ENCODE measurements around the gene MACO1. TPM values are rescaled to one million over a fixed set of nuclear protein-coding genes. Genes with fewer than 3 reads are reported as not detected.

The MACO1 gene
- total and polyA plus RNA-seq, 2 of the 13 experiments (the other 11 are each of a cell fraction or from before 2014, with no cell fraction given): 9.7 to 17.0 TPM

GRCh38 chr1:25430967-25431881, 527 bp downstream of the MACO1 start (continued):
- TF ChIP-seq POGK (CRISPR knock-in tag; conservative IDR thresholded peaks at IDR 0.05) (0 out of 2 replicates have a peak, but pooled peaks have one; percentile 12), ZNF580 (CRISPR knock-in tag; IDR thresholded peaks at IDR 0.05; ENCODE audit: borderline replicate concordance, low read depth) (no peak), HNRNPH1 (optimal IDR thresholded peaks at IDR 0.05; ENCODE audit: low read depth, low read length) (no peak), ZBTB3 (CRISPR knock-in tag; IDR thresholded peaks at IDR 0.05; ENCODE audit: borderline replicate concordance, low read depth) (no peak), SRSF1 (optimal IDR thresholded peaks at IDR 0.05; ENCODE audit: low read depth, low read length) (peak; percentile 72), BATF2 (CRISPR knock-in tag; IDR thresholded peaks at IDR 0.05) (no peak), ZFP91 (CRISPR knock-in tag; IDR thresholded peaks at IDR 0.05; ENCODE audit: borderline replicate concordance) (peak; percentile 37; the same call in 1 of the 2 replicates), GABPB1 (CRISPR knock-in tag; IDR thresholded peaks at IDR 0.05) (peak; percentile 36; the same call in 1 of the 2 replicates), RBFOX2 (IDR thresholded peaks at IDR 0.05; ENCODE audit: low read depth, low read length) (peak; percentile 72), ZNF616 (CRISPR knock-in tag; IDR thresholded peaks at IDR 0.05; ENCODE audit: low read depth) (no peak), ZNF598 (CRISPR knock-in tag; IDR thresholded peaks at IDR 0.05; ENCODE audit: borderline replicate concordance) (no peak), AGO2 (optimal IDR thresholded peaks at IDR 0.05; ENCODE audit: low read depth, low read length) (peak; percentile 69), ZNF878 (CRISPR knock-in tag; IDR thresholded peaks at IDR 0.05) (no peak), ARID4A (CRISPR knock-in tag; IDR thresholded peaks at IDR 0.05; ENCODE audit: borderline replicate concordance) (peak; percentile 30; the same call in 1 of the 2 replicates), NR2C2 (CRISPR knock-in tag; IDR thresholded peaks at IDR 0.05; ENCODE audit: borderline replicate concordance) (no peak), TFDP2 (CRISPR knock-in tag; IDR thresholded peaks at IDR 0.05) (no peak), TMF1 (CRISPR knock-in tag; IDR thresholded peaks at IDR 0.05; ENCODE audit: low read depth) (peak; percentile 55; the same call in 1 of the 2 replicates)

All from HepG2 (cell line).